Motor neuron (in vitro differentiated cells): ENCODE results near the gene THADA. TPM values are rescaled to one million over a fixed set of nuclear protein-coding genes. Genes with fewer than 3 reads are reported as not detected.
A peak's percentile ranks its signal among the peaks of the same experiment; 100 is the strongest.

Experiments used
- ATAC-seq, 8 experiments: fragments of 200-7000 bp; cut with Tn5 transposase; replicated peaks in 6 of 8; 2 replicates each; pipeline ENCODE4 v1.8.0; 2021; ENCODE audit warnings: mild to moderate bottlenecking in 8 of 8, moderate library complexity in 8 of 8
- H3K27ac ChIP-seq, 2 donors: fragments of 250-450 bp; sonication (Bioruptor Pico); 2 replicates each; pipeline ENCODE4 v1.9.0; 2021; ENCODE audit warnings: antibody characterized with exemption in 2 of 2, mild to moderate bottlenecking in 2 of 2, moderate library complexity in 1 of 2
- H3K4me1 ChIP-seq, 2 donors: fragments of 250-450 bp; sonication (Bioruptor Pico); replicated peaks in 1 of 2; 2 replicates each; pipeline ENCODE4 v1.6.1; 2021; ENCODE audit warnings: antibody characterized with exemption in 2 of 2, mild to moderate bottlenecking in 2 of 2, moderate library complexity in 1 of 2
- H3K4me3 ChIP-seq, 5 donors: fragments of 250-450 bp; sonication (Bioruptor Pico); 2 replicates each; pipeline ENCODE4 v1.9.0; 2021; ENCODE audit warnings: antibody characterized with exemption in 5 of 5, mild to moderate bottlenecking in 5 of 5, moderate library complexity in 4 of 5
- WGBS, 10 experiments: fragments of 450-650 bp; shearing (Covaris generic); methylation state at CpG; one replicate each; pipeline ENCODE4 v1.0.0; 2022; 5-methylcytosine and 5-hydroxymethylcytosine counted together
- in situ Hi-C, 9 experiments: fragments of 400-800 bp; cut with MboI; loops; one replicate each; pipeline ENCODE4 v1.15.0; 2021; ENCODE audit warnings: low sequenced_read_pairs in 9 of 9, low pct_unique_long_range_greater_than_20kb in 2 of 9; ENCODE audit not compliant: unreplicated experiment in 9 of 9
- total RNA-seq, 8 experiments: library from RNA; unstranded; fragments of 300-600 nt; gene quantifications; 2 replicates each; pipeline versions ENCODE4 v1.2.3 to v1.2.4, GENCODE V29; 2022

The THADA gene
- total RNA-seq, 8 experiments from 2014 or later: 10.4 to 33.6 (median 15.9) TPM

GRCh38 chr2:43480874-43481273, 115.0 kb downstream of the THADA start:
- no peak for ATAC-seq
- in situ Hi-C loops: loop anchor here (10.0 to 25.0 kb wide), 6 partner anchors 244 to 656 kb away; partner anchors contain the start of gene ZFP36L2 (in 6 of the 9)
- Histone ChIP-seq H3K27ac (no peak overlapping the region), H3K4me1 (peaks cover 0 to 3% of the 10 kb centered on the region in 2 donors), H3K4me3 (no peak overlapping the region)
- WGBS, 10 experiments: 20 to 97% (median 83%) methylated on average over 2 to 3 of the region's 3 CpGs

GRCh38 chr2:43478412-43479086, 117.3 kb downstream of the THADA start:
- H3K27ac ChIP-seq: no peak overlapping the region
- no peak overlapping the region for H3K4me3 ChIP-seq
- WGBS, 10 experiments: 55 to 100% (median 88%) methylated on average over 1 to 3 of the region's 3 CpGs; no CpG with 5 or more reads in 1 of the 10 experiments
- H3K4me1 ChIP-seq: peaks cover 0 to 3% of the 10 kb centered on the region in 2 donors
- no peak for ATAC-seq
- in situ Hi-C loops: loop anchor here (25.0 kb wide), 5 partner anchors 241 to 641 kb away; partner anchors contain the start of gene ZFP36L2 (in 6 of the 9)

GRCh38 chr2:43475922-43476321, 119.9 kb downstream of the THADA start:
- H3K27ac ChIP-seq: no peak overlapping the region
- no peaks in the 10 kb centered on the region for H3K4me1 ChIP-seq
- ATAC-seq: no peak
- in situ Hi-C loops: loop anchor here (25.0 kb wide), 5 partner anchors 239 to 639 kb away; partner anchors contain the start of gene ZFP36L2 (in 6 of the 9)
- H3K4me3 ChIP-seq: no peak overlapping the region
- 93 to 100% (median 100%) methylated on average over 2 of the region's 2 CpGs; no CpG with 5 or more reads in 3 of the 10 experiments for WGBS, 10 experiments

- in situ Hi-C loops: loop anchor here (25.0 kb wide), 5 partner anchors 238 to 638 kb away; partner anchors contain the start of gene ZFP36L2 (in 6 of the 9)
- no peak for ATAC-seq
- Histone ChIP-seq H3K4me1 (no peaks in the 10 kb centered on the region), H3K4me3 (no peak overlapping the region), H3K27ac (no peak overlapping the region)
- WGBS, 10 experiments: 78 to 96% (median 95%) methylated on average over 2 to 10 of the region's 10 CpGs; no CpG with 5 or more reads in 1 of the 10 experiments
Measured at GRCh38 chr2:43475137-43475846, 120.5 kb downstream of the THADA start.

- WGBS, 10 experiments: 70 to 100% (median 92%) methylated on average over 1 to 5 of the region's 5 CpGs; no CpG with 5 or more reads in 1 of the 10 experiments
- in situ Hi-C loops: no loop called here
- Histone ChIP-seq H3K4me1 (no peaks in the 10 kb centered on the region), H3K27ac (no peak overlapping the region), H3K4me3 (no peak overlapping the region)
- ATAC-seq: no peak
Measured at GRCh38 chr2:43474273-43474672, 121.6 kb downstream of the THADA start.

- no peak for ATAC-seq
- H3K4me3 ChIP-seq: no peak overlapping the region
- WGBS, 10 experiments: 97 to 100% (median 100%) methylated on average over 1 to 7 of the region's 8 CpGs; no CpG with 5 or more reads in 6 of the 10 experiments
- in situ Hi-C loops: no loop called here
- no peak overlapping the region for H3K27ac ChIP-seq
- H3K4me1 ChIP-seq: peaks cover 0 to 2% of the 10 kb centered on the region in 2 donors
Measured at GRCh38 chr2:43473767-43474166, 122.1 kb downstream of the THADA start.

- Histone ChIP-seq H3K4me3 (no peak overlapping the region), H3K27ac (no peak overlapping the region), H3K4me1 (peaks cover 0 to 2% of the 10 kb centered on the region in 2 donors)
- no peak for ATAC-seq
- WGBS, 10 experiments: 67 to 100% (median 91%) methylated on average over 1 to 3 of the region's 3 CpGs; no CpG with 5 or more reads in 1 of the 10 experiments
- in situ Hi-C loops: no loop called here
Measured at GRCh38 chr2:43472527-43473194, 123.2 kb downstream of the THADA start.

GRCh38 chr2:43469713-43470112, 126.1 kb downstream of the THADA start:
- peaks cover 0 to 2% of the 10 kb centered on the region in 2 donors for H3K4me1 ChIP-seq
- H3K27ac ChIP-seq: no peak overlapping the region
- 50 to 100% (median 76%) methylated on average over 1 to 3 of the region's 3 CpGs; no CpG with 5 or more reads in 3 of the 10 experiments for WGBS, 10 experiments
- no peak for ATAC-seq
- in situ Hi-C loops: no loop called here
- no peak overlapping the region for H3K4me3 ChIP-seq

GRCh38 chr2:43469094-43469493, 126.7 kb downstream of the THADA start:
- peaks cover 0 to 2% of the 10 kb centered on the region in 2 donors for H3K4me1 ChIP-seq
- in situ Hi-C loops: no loop called here
- no peak for ATAC-seq
- no peak overlapping the region for H3K27ac ChIP-seq
- 33 to 90% (median 60%) methylated on average over 1 to 3 of the region's 3 CpGs; no CpG with 5 or more reads in 1 of the 10 experiments for WGBS, 10 experiments
- H3K4me3 ChIP-seq: no peak overlapping the region

- in situ Hi-C loops: no loop called here
- Histone ChIP-seq H3K27ac (no peak overlapping the region), H3K4me3 (no peak overlapping the region), H3K4me1 (peaks cover 0 to 2% of the 10 kb centered on the region in 2 donors)
- peak in 2 of 8 experiments; percentile 64 to 74 for ATAC-seq
- WGBS, 10 experiments: 0 to 100% (median 84%) methylated on average over 1 to 3 of the region's 3 CpGs; no CpG with 5 or more reads in 1 of the 10 experiments
Measured at GRCh38 chr2:43467891-43468290, 127.9 kb downstream of the THADA start.

- WGBS, 10 experiments: 42 to 100% (median 82%) methylated on average over 1 to 2 of the region's 2 CpGs
- ATAC-seq: no peak
- no peak overlapping the region for H3K4me3 ChIP-seq
- no peak overlapping the region for H3K27ac ChIP-seq
- peaks cover 0 to 2% of the 10 kb centered on the region in 2 donors for H3K4me1 ChIP-seq
- in situ Hi-C loops: no loop called here
Measured at GRCh38 chr2:43465234-43465633, 130.6 kb downstream of the THADA start.

- in situ Hi-C loops: no loop called here
- ATAC-seq: peak in 3 of 8 experiments; percentile 47 to 58 (median 49)
- peaks cover 0 to 2% of the 10 kb centered on the region in 2 donors for H3K4me1 ChIP-seq
- 4 to 100% (median 91%) methylated on average over 2 to 7 of the region's 7 CpGs for WGBS, 10 experiments
- no peak overlapping the region for H3K27ac ChIP-seq
- no peak overlapping the region for H3K4me3 ChIP-seq
Measured at GRCh38 chr2:43464590-43464989, 131.2 kb downstream of the THADA start.
